GM12892 (cell line): ENCODE data around the gene BST2.

Experiments
- POLR2A ChIP-seq: IDR thresholded peaks from 2 replicates; pipeline ENCODE4 v1.6.1; 2011; ENCODE audit warnings: low read depth, low read length, control low read depth
- POLR2AphosphoS5 ChIP-seq: IDR thresholded peaks from 2 replicates; pipeline ENCODE4 v1.6.1; 2011; ENCODE audit warnings: low read depth, low read length, control low read depth
- TAF1 ChIP-seq: IDR thresholded peaks from 2 replicates; pipeline ENCODE4 v1.6.1; 2011; ENCODE audit warnings: low read depth, mild to moderate bottlenecking, control low read depth, low read length, borderline replicate concordance

GRCh38 chr19:17393002-17393401 lies 12.4 kb downstream of the BST2 start:
- TF ChIP-seq POLR2A (no peak), TAF1 (no peak), POLR2AphosphoS5 (no peak)
